SK-N-SH treated with all-trans-retinoic acid at 6 μM for 48 hours (cell line): ENCODE data around the gene THSD4.

ENCODE experiments used
- ATAC-seq: fragments of 200-7000 bp; cut with Tn5 transposase; 3 replicates; pipeline ENCODE4 v1.9.1; 2020; ENCODE audit warnings: mild to moderate bottlenecking, moderate library complexity
- ARNTL ChIP-seq: fragments of 450-650 bp; formaldehyde crosslinking; IDR thresholded peaks from 2 replicates; pipeline ENCODE4 v1.5.0; 2020; ENCODE audit warnings: low read depth, mild to moderate bottlenecking, moderate library complexity, borderline replicate concordance
- BACH2 ChIP-seq: fragments of 250-450 bp; sonication (Bioruptor Pico); IDR thresholded peaks from 2 replicates; pipeline ENCODE4 v1.9.0; 2021; ENCODE audit warnings: mild to moderate bottlenecking, borderline replicate concordance
- CSDC2 ChIP-seq: fragments of 250-450 bp; sonication (Bioruptor Pico); IDR thresholded peaks from 2 replicates; pipeline ENCODE4 v1.5.0; 2020; ENCODE audit warnings: mild to moderate bottlenecking, moderate library complexity
- GLIS3 ChIP-seq: fragments of 250-450 bp; sonication (Bioruptor Pico); IDR thresholded peaks from 2 replicates; pipeline ENCODE4 v1.5.0; 2020; ENCODE audit warnings: mild to moderate bottlenecking, moderate library complexity
- ISL1 ChIP-seq: fragments of 250-450 bp; sonication (Bioruptor Pico); IDR thresholded peaks from 2 replicates; pipeline ENCODE4 v2.1.2; 2022; ENCODE audit warnings: mild to moderate bottlenecking, moderate library complexity
- OSR1 ChIP-seq: fragments of 250-450 bp; sonication (Bioruptor Pico); IDR thresholded peaks from 2 replicates; pipeline ENCODE4 v1.8.0; 2022; ENCODE audit warnings: moderate library complexity, mild to moderate bottlenecking, inconsistent platforms
- PPARA ChIP-seq: fragments of 250-450 bp; sonication (Bioruptor Pico); IDR thresholded peaks from 2 replicates; pipeline ENCODE4 v1.5.0; 2020; ENCODE audit warnings: mild to moderate bottlenecking, borderline replicate concordance
- RARB ChIP-seq: fragments of 250-450 bp; sonication (Bioruptor Pico); IDR thresholded peaks from 2 replicates; pipeline ENCODE4 v1.8.0; 2021; ENCODE audit warnings: mild to moderate bottlenecking, moderate library complexity
- SNAI2 ChIP-seq: fragments of 250-450 bp; sonication (Bioruptor Pico); IDR thresholded peaks from 2 replicates; pipeline ENCODE4 v1.5.0; 2020; ENCODE audit warnings: mild to moderate bottlenecking, moderate library complexity
- ZC3H10 ChIP-seq: fragments of 250-450 bp; sonication (Bioruptor Pico); IDR thresholded peaks from 2 replicates; pipeline ENCODE4 v1.5.1; 2021; ENCODE audit warnings: mild to moderate bottlenecking, moderate library complexity
- ZFP3 ChIP-seq: fragments of 250-450 bp; sonication (Bioruptor Pico); IDR thresholded peaks from 2 replicates; pipeline ENCODE4 v1.5.0; 2020; ENCODE audit warnings: mild to moderate bottlenecking, moderate library complexity
- ZFP30 ChIP-seq: fragments of 450-650 bp; formaldehyde crosslinking; IDR thresholded peaks from 2 replicates; pipeline ENCODE4 v1.5.0; 2022; ENCODE audit warnings: mild to moderate bottlenecking, moderate library complexity
- ZNF565 ChIP-seq: fragments of 450-650 bp; formaldehyde crosslinking; conservative IDR thresholded peaks from 2 replicates; pipeline ENCODE4 v1.5.0; 2020; ENCODE audit warnings: low read depth, mild to moderate bottlenecking, moderate library complexity
- ZNF8 ChIP-seq: fragments of 450-650 bp; formaldehyde crosslinking; IDR thresholded peaks from 2 replicates; pipeline ENCODE4 v1.5.0; 2020; ENCODE audit warnings: mild to moderate bottlenecking, moderate library complexity
- TF ChIP-seq, protein P1 (sequence below): fragments of 250-450 bp; sonication (Bioruptor Pico); IDR thresholded peaks from 2 replicates; pipeline ENCODE4 v1.8.0; 2021; ENCODE audit warnings: low read depth, mild to moderate bottlenecking, moderate library complexity, borderline replicate concordance
- TF ChIP-seq, protein P2 (sequence below): fragments of 250-450 bp; sonication (Bioruptor Pico); IDR thresholded peaks from 2 replicates; pipeline ENCODE4 v1.5.1; 2020; ENCODE audit warnings: low read depth, mild to moderate bottlenecking, moderate library complexity
- TF ChIP-seq, protein P3 (sequence below): fragments of 250-450 bp; sonication (Bioruptor Pico); IDR thresholded peaks from 2 replicates; pipeline ENCODE4 v1.8.0; 2020; ENCODE audit warnings: mild to moderate bottlenecking, moderate library complexity, borderline replicate concordance
- TF ChIP-seq, protein P4 (sequence below): fragments of 250-450 bp; sonication (Bioruptor Pico); IDR thresholded peaks from 2 replicates; pipeline ENCODE4 v1.5.0; 2020; ENCODE audit warnings: mild to moderate bottlenecking, moderate library complexity
- TF ChIP-seq, protein P5 (sequence below): fragments of 250-450 bp; sonication (Bioruptor Pico); IDR thresholded peaks from 2 replicates; pipeline ENCODE4 v1.5.1; 2021; ENCODE audit warnings: mild to moderate bottlenecking, moderate library complexity

THSD4 gene

DNA sequence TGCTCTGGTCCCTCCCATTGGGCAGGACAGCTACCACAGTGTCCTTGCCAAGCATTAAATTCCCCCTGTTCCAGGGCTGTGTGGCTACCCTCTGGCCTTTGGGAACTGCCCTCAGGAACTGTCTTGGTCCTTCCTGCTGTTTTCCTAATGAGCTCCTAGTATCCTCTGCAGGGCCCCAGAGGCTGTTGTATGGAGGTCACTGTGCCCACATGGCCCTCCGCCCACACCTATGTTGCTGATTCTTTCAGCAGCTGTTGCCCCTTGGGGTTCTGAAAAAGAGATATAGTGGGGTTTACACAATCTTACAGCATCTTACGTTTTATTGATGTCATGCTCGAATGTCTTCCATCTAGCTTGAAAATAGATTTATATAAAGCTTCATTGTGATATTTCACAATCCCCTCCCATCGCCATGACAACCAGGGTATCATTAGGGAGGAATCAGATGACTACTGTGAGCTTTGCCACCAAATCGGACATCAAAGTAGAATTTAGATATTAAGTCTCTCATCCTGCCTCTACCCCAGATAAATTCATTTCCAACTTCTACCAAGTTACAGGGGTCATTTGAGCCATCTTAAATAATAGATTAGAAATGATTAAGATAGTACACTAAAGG, 598.0 kb downstream of the THSD4 start (continued):
- TF ChIP-seq, protein P1, sequence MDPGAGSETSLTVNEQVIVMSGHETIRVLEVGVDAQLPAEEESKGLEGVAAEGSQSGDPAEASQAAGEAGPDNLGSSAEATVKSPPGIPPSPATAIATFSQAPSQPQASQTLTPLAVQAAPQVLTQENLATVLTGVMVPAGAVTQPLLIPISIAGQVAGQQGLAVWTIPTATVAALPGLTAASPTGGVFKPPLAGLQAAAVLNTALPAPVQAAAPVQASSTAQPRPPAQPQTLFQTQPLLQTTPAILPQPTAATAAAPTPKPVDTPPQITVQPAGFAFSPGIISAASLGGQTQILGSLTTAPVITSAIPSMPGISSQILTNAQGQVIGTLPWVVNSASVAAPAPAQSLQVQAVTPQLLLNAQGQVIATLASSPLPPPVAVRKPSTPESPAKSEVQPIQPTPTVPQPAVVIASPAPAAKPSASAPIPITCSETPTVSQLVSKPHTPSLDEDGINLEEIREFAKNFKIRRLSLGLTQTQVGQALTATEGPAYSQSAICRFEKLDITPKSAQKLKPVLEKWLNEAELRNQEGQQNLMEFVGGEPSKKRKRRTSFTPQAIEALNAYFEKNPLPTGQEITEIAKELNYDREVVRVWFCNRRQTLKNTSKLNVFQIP = no peak
- no peak for TF ChIP-seq ZNF8 (CRISPR knock-in tag)

DNA sequence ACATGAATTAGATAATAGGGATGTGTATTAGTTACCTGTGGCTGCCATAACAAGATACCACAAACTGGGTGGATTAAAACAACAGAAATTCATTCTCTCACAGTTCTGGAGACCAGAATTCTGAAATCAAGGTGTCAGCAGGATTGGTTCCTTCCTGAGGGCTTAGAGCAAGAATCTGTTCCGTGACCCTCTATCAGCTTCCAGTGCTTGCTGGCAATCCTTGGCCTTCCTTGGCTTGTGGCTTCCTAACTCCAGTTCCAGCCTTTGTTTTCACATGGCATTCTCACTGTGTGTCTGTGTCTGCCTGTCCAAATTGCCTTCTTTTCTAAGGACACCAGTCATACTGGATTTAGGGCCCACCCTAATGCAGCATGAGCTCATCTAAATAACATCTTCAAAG, 600.6 kb downstream of the THSD4 start:
- no peak for ATAC-seq
- no peak for TF ChIP-seq ZNF565 (CRISPR knock-in tag)
- no peak for TF ChIP-seq ZC3H10
- TF ChIP-seq, protein P2, sequence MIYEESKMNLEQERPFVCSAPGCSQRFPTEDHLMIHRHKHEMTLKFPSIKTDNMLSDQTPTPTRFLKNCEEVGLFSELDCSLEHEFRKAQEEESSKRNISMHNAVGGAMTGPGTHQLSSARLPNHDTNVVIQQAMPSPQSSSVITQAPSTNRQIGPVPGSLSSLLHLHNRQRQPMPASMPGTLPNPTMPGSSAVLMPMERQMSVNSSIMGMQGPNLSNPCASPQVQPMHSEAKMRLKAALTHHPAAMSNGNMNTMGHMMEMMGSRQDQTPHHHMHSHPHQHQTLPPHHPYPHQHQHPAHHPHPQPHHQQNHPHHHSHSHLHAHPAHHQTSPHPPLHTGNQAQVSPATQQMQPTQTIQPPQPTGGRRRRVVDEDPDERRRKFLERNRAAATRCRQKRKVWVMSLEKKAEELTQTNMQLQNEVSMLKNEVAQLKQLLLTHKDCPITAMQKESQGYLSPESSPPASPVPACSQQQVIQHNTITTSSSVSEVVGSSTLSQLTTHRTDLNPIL = no peak
- TF ChIP-seq ZFP3 (CRISPR knock-in tag) = no peak
- TF ChIP-seq OSR1 (CRISPR knock-in tag) = no peak
- no peak for TF ChIP-seq BACH2 (CRISPR knock-in tag)
- TF ChIP-seq ARNTL (CRISPR knock-in tag) = no peak
- TF ChIP-seq, protein P3, sequence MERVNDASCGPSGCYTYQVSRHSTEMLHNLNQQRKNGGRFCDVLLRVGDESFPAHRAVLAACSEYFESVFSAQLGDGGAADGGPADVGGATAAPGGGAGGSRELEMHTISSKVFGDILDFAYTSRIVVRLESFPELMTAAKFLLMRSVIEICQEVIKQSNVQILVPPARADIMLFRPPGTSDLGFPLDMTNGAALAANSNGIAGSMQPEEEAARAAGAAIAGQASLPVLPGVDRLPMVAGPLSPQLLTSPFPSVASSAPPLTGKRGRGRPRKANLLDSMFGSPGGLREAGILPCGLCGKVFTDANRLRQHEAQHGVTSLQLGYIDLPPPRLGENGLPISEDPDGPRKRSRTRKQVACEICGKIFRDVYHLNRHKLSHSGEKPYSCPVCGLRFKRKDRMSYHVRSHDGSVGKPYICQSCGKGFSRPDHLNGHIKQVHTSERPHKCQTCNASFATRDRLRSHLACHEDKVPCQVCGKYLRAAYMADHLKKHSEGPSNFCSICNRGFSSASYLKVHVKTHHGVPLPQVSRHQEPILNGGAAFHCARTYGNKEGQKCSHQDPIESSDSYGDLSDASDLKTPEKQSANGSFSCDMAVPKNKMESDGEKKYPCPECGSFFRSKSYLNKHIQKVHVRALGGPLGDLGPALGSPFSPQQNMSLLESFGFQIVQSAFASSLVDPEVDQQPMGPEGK = no peak
- no peak for TF ChIP-seq ZNF8 (CRISPR knock-in tag)
- TF ChIP-seq GLIS3 (CRISPR knock-in tag) = no peak
- no peak for TF ChIP-seq PPARA (CRISPR knock-in tag)
- TF ChIP-seq, protein P4, sequence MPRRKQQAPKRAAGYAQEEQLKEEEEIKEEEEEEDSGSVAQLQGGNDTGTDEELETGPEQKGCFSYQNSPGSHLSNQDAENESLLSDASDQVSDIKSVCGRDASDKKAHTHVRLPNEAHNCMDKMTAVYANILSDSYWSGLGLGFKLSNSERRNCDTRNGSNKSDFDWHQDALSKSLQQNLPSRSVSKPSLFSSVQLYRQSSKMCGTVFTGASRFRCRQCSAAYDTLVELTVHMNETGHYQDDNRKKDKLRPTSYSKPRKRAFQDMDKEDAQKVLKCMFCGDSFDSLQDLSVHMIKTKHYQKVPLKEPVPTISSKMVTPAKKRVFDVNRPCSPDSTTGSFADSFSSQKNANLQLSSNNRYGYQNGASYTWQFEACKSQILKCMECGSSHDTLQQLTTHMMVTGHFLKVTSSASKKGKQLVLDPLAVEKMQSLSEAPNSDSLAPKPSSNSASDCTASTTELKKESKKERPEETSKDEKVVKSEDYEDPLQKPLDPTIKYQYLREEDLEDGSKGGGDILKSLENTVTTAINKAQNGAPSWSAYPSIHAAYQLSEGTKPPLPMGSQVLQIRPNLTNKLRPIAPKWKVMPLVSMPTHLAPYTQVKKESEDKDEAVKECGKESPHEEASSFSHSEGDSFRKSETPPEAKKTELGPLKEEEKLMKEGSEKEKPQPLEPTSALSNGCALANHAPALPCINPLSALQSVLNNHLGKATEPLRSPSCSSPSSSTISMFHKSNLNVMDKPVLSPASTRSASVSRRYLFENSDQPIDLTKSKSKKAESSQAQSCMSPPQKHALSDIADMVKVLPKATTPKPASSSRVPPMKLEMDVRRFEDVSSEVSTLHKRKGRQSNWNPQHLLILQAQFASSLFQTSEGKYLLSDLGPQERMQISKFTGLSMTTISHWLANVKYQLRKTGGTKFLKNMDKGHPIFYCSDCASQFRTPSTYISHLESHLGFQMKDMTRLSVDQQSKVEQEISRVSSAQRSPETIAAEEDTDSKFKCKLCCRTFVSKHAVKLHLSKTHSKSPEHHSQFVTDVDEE = no peak
- TF ChIP-seq ZFP30 (CRISPR knock-in tag) = no peak

DNA sequence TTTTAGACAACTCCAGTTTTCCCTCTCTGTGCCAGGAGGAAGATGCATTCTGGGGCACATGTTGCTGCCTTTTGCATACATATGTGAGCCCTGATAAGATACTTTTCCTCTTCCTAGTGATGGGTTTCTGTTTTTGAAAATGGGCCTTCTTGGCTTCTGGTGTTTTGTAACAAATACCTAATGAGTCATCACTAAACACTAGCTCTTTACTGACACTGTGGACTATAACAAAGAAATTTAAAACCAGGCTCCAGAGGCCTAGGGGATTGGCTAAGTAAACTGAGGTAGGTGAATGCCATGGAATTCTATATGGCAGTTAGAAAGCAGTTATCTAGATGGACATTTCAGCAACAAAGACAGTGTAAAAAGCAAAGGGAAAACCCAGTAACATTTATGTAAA, 601.7 kb downstream of the THSD4 start:
- peak; percentile 76 for ATAC-seq
- TF ChIP-seq RARB (CRISPR knock-in tag) (no peak), OSR1 (CRISPR knock-in tag) (no peak), CSDC2 (CRISPR knock-in tag) (peak; percentile 94), ZNF8 (CRISPR knock-in tag) (no peak), PPARA (CRISPR knock-in tag) (no peak), ZFP3 (CRISPR knock-in tag) (peak; percentile 67; the same call in 1 of the 2 replicates), SNAI2 (CRISPR knock-in tag) (no peak), ZNF565 (CRISPR knock-in tag) (no peak), ZC3H10 (0 out of 2 replicates have a peak, but pooled peaks have one; percentile 37), ISL1 (CRISPR knock-in tag) (peak; percentile 34; the same call in 1 of the 2 replicates)
- TF ChIP-seq, protein P4 = no peak
- TF ChIP-seq, protein P1 = no peak
- TF ChIP-seq, protein P5, sequence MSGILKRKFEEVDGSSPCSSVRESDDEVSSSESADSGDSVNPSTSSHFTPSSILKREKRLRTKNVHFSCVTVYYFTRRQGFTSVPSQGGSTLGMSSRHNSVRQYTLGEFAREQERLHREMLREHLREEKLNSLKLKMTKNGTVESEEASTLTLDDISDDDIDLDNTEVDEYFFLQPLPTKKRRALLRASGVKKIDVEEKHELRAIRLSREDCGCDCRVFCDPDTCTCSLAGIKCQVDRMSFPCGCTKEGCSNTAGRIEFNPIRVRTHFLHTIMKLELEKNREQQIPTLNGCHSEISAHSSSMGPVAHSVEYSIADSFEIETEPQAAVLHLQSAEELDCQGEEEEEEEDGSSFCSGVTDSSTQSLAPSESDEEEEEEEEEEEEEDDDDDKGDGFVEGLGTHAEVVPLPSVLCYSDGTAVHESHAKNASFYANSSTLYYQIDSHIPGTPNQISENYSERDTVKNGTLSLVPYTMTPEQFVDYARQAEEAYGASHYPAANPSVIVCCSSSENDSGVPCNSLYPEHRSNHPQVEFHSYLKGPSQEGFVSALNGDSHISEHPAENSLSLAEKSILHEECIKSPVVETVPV (CRISPR knock-in tag) = no peak
- TF ChIP-seq, protein P2 = no peak
- TF ChIP-seq, protein P3 = no peak
